Psoas muscle (tissue), 8 donors: ENCODE measurements around the gene FXYD7. TPM values are rescaled to one million over a fixed set of nuclear protein-coding genes. Genes with fewer than 3 reads are reported as not detected.

Experiments
- ATAC-seq, 4 donors: fragments of 200-7000 bp; cut with Tn5 transposase; one replicate each; pipeline ENCODE4 v1.9.1; 2020; ENCODE audit warnings: moderate library complexity in 3 of 4, mild to moderate bottlenecking in 2 of 4
- DNase-seq, 2 donors: peaks; one replicate each; pipeline ENCODE4 v3.0.0-alpha.2; 2020
- H3K27ac ChIP-seq: fragments of 200-600 bp; one replicate; pipeline ENCODE4 v1.8.0; 2022
- H3K27me3 ChIP-seq, 3 donors: fragments of 200-600 bp in 1 of 3; one replicate each; pipeline versions ENCODE4 v1.6.1 to v1.8.0; 2013 to 2022; ENCODE audit warnings: low read length in 2 of 3, mild to moderate bottlenecking in 2 of 3, moderate library complexity in 1 of 3; ENCODE audit not compliant: insufficient read depth in 3 of 3
- H3K36me3 ChIP-seq, 2 donors: fragments of 200-600 bp in 1 of 2; one replicate each; pipeline versions ENCODE4 v1.6.1 to v1.8.0; 2013 to 2022; ENCODE audit warnings: low read depth in 1 of 2, mild to moderate bottlenecking in 1 of 2, moderate library complexity in 1 of 2; ENCODE audit not compliant: insufficient read depth in 1 of 2
- H3K4me1 ChIP-seq: fragments of 200-600 bp; one replicate; pipeline ENCODE4 v1.8.0; 2022
- H3K4me3 ChIP-seq: fragments of 200-600 bp; one replicate; pipeline ENCODE4 v1.8.0; 2022; ENCODE audit warnings: mild to moderate bottlenecking
- H3K9me3 ChIP-seq: fragments of 200-600 bp; one replicate; pipeline ENCODE4 v1.8.0; 2022
- CTCF ChIP-seq: fragments of 200-600 bp; IDR thresholded peaks from one replicate; pipeline ENCODE4 v1.8.0; 2022; ENCODE audit warnings: antibody characterized with exemption
- WGBS, 3 donors: extraction: QIAGEN DNeasy Blood & Tissue Kit; methylation state at CpG; one replicate each; pipeline versions ENCODE4 v1.1.6 to v1.1.7; 2013; 5-methylcytosine and 5-hydroxymethylcytosine counted together
- intact Hi-C, 2 donors: fragments of 100-400 bp; cut with DNase I; formaldehyde crosslinking; loops; one replicate each; pipeline versions ENCODE4 v1.11.0 to v1.14.2; 2022
- polyA plus RNA-seq, 3 donors: library from polyadenylated mRNA; stranded (reverse); fragments of 200-250 nt; gene quantifications; one replicate each; pipeline ENCODE4 v1.2.3, GENCODE V29; 2013
- total RNA-seq, 4 donors: library from RNA; stranded (reverse); fragmentation: NEBNext Ultra II Directional in 2 of 4; extraction: Animal tissue kit (Norgen Biotek cat#: 25700) in 2 of 4; gene quantifications; one replicate each; pipeline versions ENCODE4 v1.2.1 to v1.2.4, GENCODE V29; 2021 to 2023
- donor health status: healthy with polysubstance abuse.
- donor health status: DM: no; HTN: no; CAD: no; lungs with moderate emphysema.
- donor health status: Bipolar disorder and iron deficiency.
- donor health status: healthy.
- donor health status: DM: yes; HTN: yes; CAD: no.
- donor health status: DM: no; HTN: no; CAD: no.
- donor health status: DM: no; HTN: no; CAD: no.
- donor health status: DM: yes; HTN: yes; CAD: no.

Gene FXYD7
- total and polyA plus RNA-seq, 7 donors = 0.13 to 0.65 (median 0.57) TPM; not detected in 3

GRCh38 chr19:35181387-35181786 lies 38.3 kb downstream of the FXYD7 start:
- Histone ChIP-seq H3K27me3 (no peaks in the 10 kb centered on the region), H3K27ac (no peak overlapping the region), H3K9me3 (no peaks in the 10 kb centered on the region), H3K4me1 (no peaks in the 10 kb centered on the region), H3K4me3 (no peak overlapping the region), H3K36me3 (no peaks in the 10 kb centered on the region)
- 79 to 94% (median 83%) methylated on average over 1 of the region's 1 CpG for WGBS, 3 donors
- intact Hi-C loops = no loop called here
- no peak for DNase-seq
- no peak for ATAC-seq
- TF ChIP-seq CTCF = no peak

- Histone ChIP-seq H3K27ac (no peak overlapping the region), H3K4me1 (no peaks in the 10 kb centered on the region), H3K9me3 (no peaks in the 10 kb centered on the region), H3K36me3 (no peaks in the 10 kb centered on the region), H3K27me3 (no peaks in the 10 kb centered on the region), H3K4me3 (no peak overlapping the region)
- DNase-seq = no peak
- no peak for ATAC-seq
- no peak for TF ChIP-seq CTCF
- WGBS, 3 donors = 74 to 82% (median 78%) methylated on average over 1 of the region's 1 CpG
- intact Hi-C loops = no loop called here
These were observed 41.2 kb downstream of the FXYD7 start for GRCh38 chr19:35184267-35184666.

GRCh38 chr19:35184884-35185283 lies 41.8 kb downstream of the FXYD7 start:
- no peak for TF ChIP-seq CTCF
- no peaks in the 10 kb centered on the region for H3K36me3 ChIP-seq
- no peaks in the 10 kb centered on the region for H3K4me1 ChIP-seq
- H3K27me3 ChIP-seq = peaks cover 0 to 2% (median 0%) of the 10 kb centered on the region in 3 donors
- H3K27ac ChIP-seq = no peak overlapping the region
- ATAC-seq = no peak
- no peaks in the 10 kb centered on the region for H3K9me3 ChIP-seq
- no peak overlapping the region for H3K4me3 ChIP-seq
- intact Hi-C loops = no loop called here
- WGBS, 3 donors = 75 to 83% (median 76%) methylated on average over 2 of the region's 2 CpGs
- DNase-seq = no peak

GRCh38 chr19:35194012-35194984 lies 51.2 kb downstream of the FXYD7 start:
- Histone ChIP-seq H3K36me3 (no peaks in the 10 kb centered on the region), H3K4me1 (no peaks in the 10 kb centered on the region), H3K27me3 (peaks cover 0 to 4% (median 2%) of the 10 kb centered on the region in 3 donors), H3K9me3 (peaks cover 5% of the 10 kb centered on the region), H3K27ac (no peak overlapping the region), H3K4me3 (no peak overlapping the region)
- DNase-seq (no peak), ATAC-seq (no peak)
- TF ChIP-seq CTCF = no peak
- WGBS, 3 donors = 68 to 70% (median 69%) methylated on average over 9 of the region's 9 CpGs
- intact Hi-C loops = no loop called here
